ENCODE data around the gene MIS12.

The MIS12 gene

GRCh38 chr17:5526821-5527598 lies 40.6 kb downstream of the MIS12 start:
- no peak overlapping the region for H3K9ac ChIP-seq (ENCODE audit: low read length)
- H2AFZ ChIP-seq (ENCODE audit: low read depth, low read length, severe bottlenecking): no peak overlapping the region
- H3K36me3 ChIP-seq (ENCODE audit: low read length): no peaks in the 10 kb centered on the region
- TF ChIP-seq EZH2phosphoT487 (conservative IDR thresholded peaks at IDR 0.05; ENCODE audit: low read length): no peak
- TF ChIP-seq, protein P1, sequence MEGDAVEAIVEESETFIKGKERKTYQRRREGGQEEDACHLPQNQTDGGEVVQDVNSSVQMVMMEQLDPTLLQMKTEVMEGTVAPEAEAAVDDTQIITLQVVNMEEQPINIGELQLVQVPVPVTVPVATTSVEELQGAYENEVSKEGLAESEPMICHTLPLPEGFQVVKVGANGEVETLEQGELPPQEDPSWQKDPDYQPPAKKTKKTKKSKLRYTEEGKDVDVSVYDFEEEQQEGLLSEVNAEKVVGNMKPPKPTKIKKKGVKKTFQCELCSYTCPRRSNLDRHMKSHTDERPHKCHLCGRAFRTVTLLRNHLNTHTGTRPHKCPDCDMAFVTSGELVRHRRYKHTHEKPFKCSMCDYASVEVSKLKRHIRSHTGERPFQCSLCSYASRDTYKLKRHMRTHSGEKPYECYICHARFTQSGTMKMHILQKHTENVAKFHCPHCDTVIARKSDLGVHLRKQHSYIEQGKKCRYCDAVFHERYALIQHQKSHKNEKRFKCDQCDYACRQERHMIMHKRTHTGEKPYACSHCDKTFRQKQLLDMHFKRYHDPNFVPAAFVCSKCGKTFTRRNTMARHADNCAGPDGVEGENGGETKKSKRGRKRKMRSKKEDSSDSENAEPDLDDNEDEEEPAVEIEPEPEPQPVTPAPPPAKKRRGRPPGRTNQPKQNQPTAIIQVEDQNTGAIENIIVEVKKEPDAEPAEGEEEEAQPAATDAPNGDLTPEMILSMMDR (IDR thresholded peaks at IDR 0.05; ENCODE audit: insufficient read depth, low read length, poor library complexity, severe bottlenecking): no peak
- no peaks in the 10 kb centered on the region for H4K20me1 ChIP-seq (ENCODE audit: low read depth, low read length)
- H3K9me3 ChIP-seq (ENCODE audit: insufficient read depth, low read length): no peaks in the 10 kb centered on the region
- H3K4me3 ChIP-seq (ENCODE audit: insufficient read depth, low read length, poor library complexity, severe bottlenecking): no peak overlapping the region
- H3F3A ChIP-seq (ENCODE audit: insufficient read depth): no peaks in the 10 kb centered on the region
- H3K27ac ChIP-seq (ENCODE audit: low read depth, low read length): no peak overlapping the region
- no peaks in the 10 kb centered on the region for H3K27me3 ChIP-seq (ENCODE audit: low read length)
- no peaks in the 10 kb centered on the region for H3K9me2 ChIP-seq (replicated peaks; ENCODE audit: insufficient read depth, low read length)
- no peak overlapping the region for H3K4me2 ChIP-seq (ENCODE audit: low read depth, low read length, poor library complexity, severe bottlenecking)
- H3K79me2 ChIP-seq (ENCODE audit: insufficient read depth, low read length): no peaks in the 10 kb centered on the region

- Histone ChIP-seq H3F3A (ENCODE audit: insufficient read depth) (no peaks in the 10 kb centered on the region), H3K27ac (ENCODE audit: low read depth, low read length) (no peak overlapping the region), H3K4me2 (ENCODE audit: low read depth, low read length, poor library complexity, severe bottlenecking) (no peak overlapping the region), H3K9ac (ENCODE audit: low read length) (no peak overlapping the region), H2AFZ (ENCODE audit: low read depth, low read length, severe bottlenecking) (no peak overlapping the region), H3K27me3 (ENCODE audit: low read length) (no peaks in the 10 kb centered on the region), H3K79me2 (ENCODE audit: insufficient read depth, low read length) (no peaks in the 10 kb centered on the region), H3K36me3 (ENCODE audit: low read length) (no peaks in the 10 kb centered on the region), H3K9me2 (replicated peaks; ENCODE audit: insufficient read depth, low read length) (no peaks in the 10 kb centered on the region), H4K20me1 (ENCODE audit: low read depth, low read length) (no peaks in the 10 kb centered on the region), H3K9me3 (ENCODE audit: insufficient read depth, low read length) (no peaks in the 10 kb centered on the region), H3K4me3 (ENCODE audit: insufficient read depth, low read length, poor library complexity, severe bottlenecking) (no peak overlapping the region)
- TF ChIP-seq, protein P1 (IDR thresholded peaks at IDR 0.05; ENCODE audit: insufficient read depth, low read length, poor library complexity, severe bottlenecking): no peak
- TF ChIP-seq EZH2phosphoT487 (conservative IDR thresholded peaks at IDR 0.05; ENCODE audit: low read length): no peak
These were observed 41.4 kb downstream of the MIS12 start for GRCh38 chr17:5527601-5528250.

DNA sequence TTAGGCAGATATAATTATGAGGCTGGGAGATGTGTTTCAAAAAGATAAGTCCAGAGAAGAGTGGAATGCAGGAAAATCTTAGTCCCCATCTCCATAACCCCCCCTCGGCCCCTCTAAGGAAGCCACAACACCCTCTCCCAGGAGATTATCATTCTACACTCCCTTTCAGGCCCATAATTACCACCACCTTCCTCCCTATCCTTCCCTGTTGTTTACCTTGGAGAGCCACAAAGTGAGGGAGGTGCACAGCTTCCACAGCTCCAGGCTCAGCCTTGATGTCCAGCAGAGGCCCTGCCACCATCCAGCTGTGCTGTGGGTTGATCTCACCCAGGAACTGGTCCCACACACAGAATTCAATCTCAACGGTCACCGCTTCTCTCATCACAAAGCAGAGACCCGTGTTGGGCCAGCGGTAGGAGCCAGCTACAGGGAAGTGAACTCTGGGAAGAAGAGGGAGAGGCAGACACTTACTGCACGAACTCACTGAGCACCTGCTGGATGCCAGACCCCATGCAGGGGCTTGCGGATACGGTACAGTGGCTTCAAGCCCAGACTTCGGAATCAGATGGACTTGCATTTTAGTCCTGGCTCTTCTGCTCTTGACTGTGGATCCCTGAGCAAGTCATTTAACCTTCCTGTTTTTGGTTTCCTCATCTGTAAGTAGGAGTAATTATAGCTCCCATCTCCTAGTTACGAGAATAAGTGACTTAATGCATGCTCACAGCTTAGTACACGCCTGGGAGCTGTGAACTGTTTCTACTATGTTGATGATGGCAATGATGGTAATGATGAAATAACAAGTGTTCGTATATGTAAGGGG lies 44.1 kb downstream of the MIS12 start:
- no peaks in the 10 kb centered on the region for H3K36me3 ChIP-seq (ENCODE audit: low read length)
- no peak overlapping the region for H2AFZ ChIP-seq (ENCODE audit: low read depth, low read length, severe bottlenecking)
- no peaks in the 10 kb centered on the region for H3K79me2 ChIP-seq (ENCODE audit: insufficient read depth, low read length)
- no peak overlapping the region for H3K27ac ChIP-seq (ENCODE audit: low read depth, low read length)
- H3K9me3 ChIP-seq (ENCODE audit: insufficient read depth, low read length): no peaks in the 10 kb centered on the region
- H3K4me3 ChIP-seq (ENCODE audit: insufficient read depth, low read length, poor library complexity, severe bottlenecking): no peak overlapping the region
- H3K27me3 ChIP-seq (ENCODE audit: low read length): no peaks in the 10 kb centered on the region
- H3K4me2 ChIP-seq (ENCODE audit: low read depth, low read length, poor library complexity, severe bottlenecking): no peak overlapping the region
- no peaks in the 10 kb centered on the region for H4K20me1 ChIP-seq (ENCODE audit: low read depth, low read length)
- no peak overlapping the region for H3K9ac ChIP-seq (ENCODE audit: low read length)
- TF ChIP-seq EZH2phosphoT487 (conservative IDR thresholded peaks at IDR 0.05; ENCODE audit: low read length): no peak
- TF ChIP-seq, protein P1 (IDR thresholded peaks at IDR 0.05; ENCODE audit: insufficient read depth, low read length, poor library complexity, severe bottlenecking): no peak
- H3F3A ChIP-seq (ENCODE audit: insufficient read depth): no peaks in the 10 kb centered on the region
- no peaks in the 10 kb centered on the region for H3K9me2 ChIP-seq (replicated peaks; ENCODE audit: insufficient read depth, low read length)

Measured in SU-DHL-6 (cell line).